ENCODE results near the gene SH3BP1.
"Not testable (repeated sequence)": the region's sequence is repeated elsewhere in the genome, so short reads cannot be mapped to it uniquely, and the experiment has no call there.

SH3BP1 gene

DNA sequence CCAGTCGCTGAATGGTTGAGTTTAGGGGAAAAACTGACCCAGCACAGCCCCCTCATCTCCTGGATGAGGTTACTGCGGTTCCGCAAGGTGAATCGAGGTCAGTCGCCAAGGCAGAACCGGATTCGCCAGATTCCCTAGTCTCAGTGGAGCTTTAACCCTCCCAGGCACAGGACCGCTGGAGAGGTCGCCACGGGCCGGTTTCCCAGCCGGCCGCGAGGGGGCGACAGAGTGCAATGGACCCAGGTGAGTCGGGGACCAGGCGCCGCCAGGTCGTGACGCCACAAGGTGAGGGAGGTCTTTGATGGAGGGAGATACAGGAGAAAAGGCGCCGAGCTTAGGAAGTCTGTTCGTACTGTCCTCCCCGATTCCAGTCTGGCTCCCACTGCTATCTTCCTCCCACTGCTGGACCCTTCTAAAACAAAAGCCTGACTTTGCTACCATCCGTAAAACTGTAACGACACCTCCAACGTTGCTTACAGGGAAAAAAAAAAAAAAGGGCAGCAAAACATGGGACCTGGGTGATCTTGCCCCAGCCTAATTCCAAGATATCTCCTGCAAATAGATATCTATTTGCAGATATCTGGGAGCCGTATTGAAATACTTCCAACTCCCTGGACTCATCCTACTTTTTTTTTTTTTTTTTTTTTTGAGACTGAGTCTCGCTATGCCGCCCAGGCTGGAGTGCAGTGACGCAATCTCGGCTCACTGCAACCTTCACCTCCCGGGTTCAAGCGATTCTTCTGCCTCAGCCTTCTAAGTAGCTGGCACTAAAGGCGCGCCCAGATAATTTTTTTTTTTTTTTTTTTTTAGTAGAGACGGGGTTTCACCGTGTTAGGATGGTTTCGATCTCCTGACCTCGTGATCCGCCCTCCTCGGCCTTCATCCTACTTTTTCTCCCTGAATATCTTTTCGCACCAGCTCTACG lies 32.2 kb upstream of the SH3BP1 start:
- DNase-seq (ENCODE audit: insufficient read length) (peak; percentile 79), FAIRE-seq (peak; percentile 91)
- no peak for TF ChIP-seq POLR2A (IDR thresholded peaks at IDR 0.05; ENCODE audit: low read depth, low read length)
- no peak for TF ChIP-seq POLR2AphosphoS5 (IDR thresholded peaks at IDR 0.05; ENCODE audit: low read depth, low read length)
- no peak for TF ChIP-seq TAF1 (IDR thresholded peaks at IDR 0.05; ENCODE audit: borderline replicate concordance, low read depth, low read length)

DNA sequence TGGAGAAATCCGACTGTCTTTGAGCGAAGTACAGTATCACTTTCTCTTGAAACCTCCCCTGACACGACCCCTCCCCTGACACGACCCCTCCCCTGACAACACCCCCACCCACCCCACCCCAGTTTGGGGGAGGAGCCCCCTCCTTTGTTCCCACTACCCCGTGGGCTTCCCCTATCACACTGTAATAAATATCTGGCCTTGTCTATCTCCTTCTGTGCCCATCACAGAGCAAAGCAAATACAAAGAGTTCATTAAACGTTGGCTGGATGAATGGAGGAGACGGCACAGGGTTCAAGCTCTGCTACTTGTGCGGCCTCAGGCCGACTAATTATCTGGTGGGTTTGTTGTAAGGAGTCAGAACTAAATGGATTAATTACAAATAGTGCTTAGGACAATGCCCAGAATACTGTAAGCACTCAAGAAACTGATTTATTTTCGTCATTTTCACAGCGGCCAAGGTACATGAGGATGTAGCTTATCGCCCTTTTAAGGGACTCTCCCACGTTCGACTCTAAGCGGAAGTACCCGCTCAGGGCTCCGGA lies 31.5 kb upstream of the SH3BP1 start:
- TF ChIP-seq POLR2AphosphoS5 (IDR thresholded peaks at IDR 0.05; ENCODE audit: low read depth, low read length) (no peak), POLR2A (IDR thresholded peaks at IDR 0.05; ENCODE audit: low read depth, low read length) (no peak), TAF1 (IDR thresholded peaks at IDR 0.05; ENCODE audit: borderline replicate concordance, low read depth, low read length) (no peak)
- FAIRE-seq (no peak), DNase-seq (ENCODE audit: insufficient read length) (no peak)

DNA sequence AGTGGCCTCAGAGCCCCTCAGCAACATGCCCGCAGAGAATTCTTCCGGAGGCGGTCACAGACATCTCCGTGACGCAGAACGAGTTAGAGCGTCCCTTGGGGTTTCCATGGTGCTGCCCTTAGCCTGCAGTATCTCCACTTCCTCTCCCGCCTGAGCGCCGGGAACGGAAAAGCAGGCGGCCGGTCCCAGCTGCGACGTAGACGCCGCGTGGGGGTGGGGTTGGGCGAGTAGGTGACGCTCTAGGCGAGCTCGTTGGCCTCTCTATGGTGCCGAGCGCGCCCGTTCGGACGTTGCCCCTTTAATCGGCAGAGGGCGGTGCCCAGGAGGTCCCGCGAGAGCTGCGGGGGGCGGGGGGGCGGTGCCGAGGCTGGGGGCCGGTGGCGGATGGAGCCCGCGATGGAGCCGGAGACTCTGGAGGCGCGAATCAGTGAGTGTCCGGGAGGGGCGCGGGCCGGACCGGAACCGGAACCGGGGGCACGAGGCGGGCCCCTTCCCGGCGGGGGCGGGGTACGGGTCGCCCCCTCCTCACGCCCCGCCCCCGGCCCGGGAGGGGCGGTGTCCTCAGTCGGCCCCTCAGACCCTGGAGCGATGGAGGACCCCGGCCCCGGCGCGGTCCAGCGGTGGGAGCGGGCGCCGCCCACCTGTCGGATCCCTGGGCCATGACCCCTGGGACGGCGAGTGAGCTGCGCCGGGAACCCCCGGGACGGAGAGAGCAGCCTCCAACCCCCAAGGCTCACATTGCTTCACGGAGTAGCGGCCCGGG lies 30.8 kb upstream of the SH3BP1 start, which contains the start of gene GGA1:
TSS of gene GGA1 (plus strand) at position 358 of the 763 bp plus-strand sequence. CDS start at position 385, 27 bp downstream.
- TF ChIP-seq POLR2AphosphoS5 (IDR thresholded peaks at IDR 0.05; ENCODE audit: low read depth, low read length) (no peak), POLR2A (IDR thresholded peaks at IDR 0.05; ENCODE audit: low read depth, low read length) (peak; percentile 45; the same call in 1 of the 2 replicates)
- DNase-seq (ENCODE audit: insufficient read length), result peak; percentile 93
- peak; percentile 96 for FAIRE-seq

DNA sequence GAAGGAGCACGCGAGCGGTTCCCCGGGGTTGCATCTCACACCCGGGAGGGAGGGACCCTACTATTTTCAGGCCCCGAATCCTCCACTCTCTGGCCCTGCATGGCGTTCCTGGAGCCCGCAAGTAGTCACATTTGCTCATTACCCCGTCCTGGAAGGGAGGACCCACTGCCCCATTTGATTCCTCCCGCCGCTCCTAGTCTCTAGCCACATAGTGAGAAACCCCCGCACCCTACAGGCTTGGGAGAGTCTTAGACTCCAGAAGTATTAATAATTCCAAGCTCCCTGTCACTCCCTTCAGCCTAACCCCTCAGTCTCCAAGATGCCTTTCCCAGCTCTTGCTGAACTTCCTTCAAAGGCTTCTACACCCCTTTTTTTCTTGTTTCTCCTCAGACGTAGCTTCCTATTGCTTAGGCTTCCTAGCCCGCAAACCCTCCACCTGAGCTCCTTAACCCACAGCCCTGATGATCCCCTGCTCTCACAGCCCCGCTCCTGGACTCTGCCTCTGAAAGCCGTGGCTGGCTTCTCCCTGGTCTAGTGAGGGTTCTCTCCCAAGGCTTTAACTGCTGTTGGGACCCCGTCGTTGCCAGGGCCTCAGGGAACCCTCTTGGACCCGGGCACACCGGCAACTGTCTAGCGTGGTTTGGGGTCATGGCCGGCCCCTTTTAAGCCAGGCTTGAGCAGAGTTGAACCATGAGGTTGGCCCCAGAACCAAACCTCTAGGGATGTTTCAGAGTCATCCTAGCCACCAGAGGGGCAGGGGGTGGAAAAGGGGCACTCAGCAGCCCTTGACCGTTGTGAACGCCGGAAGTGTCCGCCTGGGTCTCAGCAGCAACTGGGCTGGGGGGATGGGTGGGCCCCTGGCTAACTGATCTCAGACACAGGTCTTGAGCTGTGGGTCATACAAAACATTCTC lies 30.0 kb upstream of the SH3BP1 start:
- DNase-seq (ENCODE audit: insufficient read length), result no peak
- FAIRE-seq, result peak; percentile 14
- TF ChIP-seq POLR2A (IDR thresholded peaks at IDR 0.05; ENCODE audit: low read depth, low read length), result no peak; the same call in 1 of the 2 replicates
- TF ChIP-seq TAF1 (IDR thresholded peaks at IDR 0.05; ENCODE audit: borderline replicate concordance, low read depth, low read length), result peak; percentile 98
- TF ChIP-seq POLR2AphosphoS5 (IDR thresholded peaks at IDR 0.05; ENCODE audit: low read depth, low read length), result peak; percentile 49; the same call in 1 of the 2 replicates

GRCh38 chr22:37610153-37610475 lies 29.4 kb upstream of the SH3BP1 start:
- not testable (repeated sequence) for DNase-seq (ENCODE audit: insufficient read length)
- FAIRE-seq, result peak; percentile 46

GRCh38 chr22:37610480-37611129 lies 28.9 kb upstream of the SH3BP1 start:
- DNase-seq (ENCODE audit: insufficient read length), result no peak

DNA sequence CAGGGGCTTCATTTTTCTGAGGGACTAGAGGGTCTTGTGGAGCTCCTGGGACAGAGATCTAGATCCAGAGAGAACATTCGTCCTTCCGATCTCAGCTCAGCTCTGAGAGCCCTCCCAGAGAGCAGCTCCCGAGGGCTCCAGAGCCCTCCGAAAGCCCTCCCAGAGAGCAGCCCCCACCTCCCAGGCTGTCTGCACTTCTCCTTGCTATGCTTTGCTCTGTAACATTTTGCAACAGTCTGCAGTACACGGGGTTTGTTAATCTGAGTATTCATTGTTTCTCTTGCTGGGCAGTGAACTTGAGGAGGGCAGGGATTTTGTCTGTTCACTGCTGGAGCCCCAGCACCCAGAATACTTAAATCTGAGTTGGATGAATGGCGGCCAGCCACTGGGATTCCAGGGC lies 28.3 kb upstream of the SH3BP1 start:
- no peak for FAIRE-seq
- TF ChIP-seq TAF1 (IDR thresholded peaks at IDR 0.05; ENCODE audit: borderline replicate concordance, low read depth, low read length), result no peak
- no peak for TF ChIP-seq POLR2A (IDR thresholded peaks at IDR 0.05; ENCODE audit: low read depth, low read length)
- no peak for TF ChIP-seq POLR2AphosphoS5 (IDR thresholded peaks at IDR 0.05; ENCODE audit: low read depth, low read length)
- DNase-seq (ENCODE audit: insufficient read length), result no peak

More at GRCh38 chr22:37610480-37611129, 28.9 kb upstream of the SH3BP1 start:
- no peak for TF ChIP-seq POLR2A (IDR thresholded peaks at IDR 0.05; ENCODE audit: low read depth, low read length)
- TF ChIP-seq TAF1 (IDR thresholded peaks at IDR 0.05; ENCODE audit: borderline replicate concordance, low read depth, low read length), result no peak
- TF ChIP-seq POLR2AphosphoS5 (IDR thresholded peaks at IDR 0.05; ENCODE audit: low read depth, low read length), result no peak
- no peak for FAIRE-seq

DNA sequence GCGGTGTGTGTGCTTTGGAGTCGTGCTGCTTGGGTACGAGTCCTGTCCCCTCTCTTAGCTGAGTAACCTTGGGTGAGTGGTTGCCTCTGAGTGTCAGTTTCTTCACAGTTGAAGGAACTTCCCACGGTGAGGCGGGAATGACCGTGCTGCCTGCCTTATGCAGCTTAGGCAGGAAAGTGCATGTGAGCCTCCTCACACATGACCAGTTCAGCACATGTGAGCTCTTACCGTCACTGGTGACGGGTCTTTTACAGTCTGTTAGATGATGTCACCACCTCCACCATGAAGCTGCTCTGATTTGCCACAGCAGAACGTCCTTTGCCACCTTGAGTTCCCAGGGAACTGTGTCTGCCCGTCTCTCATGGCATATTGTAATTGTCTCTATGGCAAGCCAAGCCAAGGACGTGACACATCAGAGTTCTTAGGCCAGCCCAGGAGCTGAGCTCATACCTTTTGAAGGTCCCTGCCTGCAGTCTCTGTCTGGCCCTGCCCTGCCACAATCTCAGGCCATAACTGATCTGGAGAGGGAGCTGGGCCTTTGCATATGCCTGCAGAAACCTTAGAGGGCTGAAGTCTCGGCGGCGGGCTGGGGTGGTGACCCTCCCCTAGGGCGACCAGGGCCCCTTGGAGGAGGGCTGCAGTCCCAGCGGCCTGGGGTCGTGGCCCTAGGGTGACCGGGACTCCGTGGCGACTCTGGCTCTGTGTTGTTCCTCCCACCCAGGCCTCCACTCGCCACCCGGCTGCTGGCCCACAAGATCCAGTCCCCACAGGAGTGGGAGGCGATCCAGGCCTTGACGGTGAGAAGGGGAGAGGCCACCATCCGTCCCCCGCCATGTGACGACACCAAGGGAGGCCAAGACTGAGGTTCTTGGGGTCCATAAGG lies 23.0 kb upstream of the SH3BP1 start:
- FAIRE-seq (no peak), DNase-seq (ENCODE audit: insufficient read length) (no peak)
- TF ChIP-seq POLR2AphosphoS5 (IDR thresholded peaks at IDR 0.05; ENCODE audit: low read depth, low read length) (no peak), POLR2A (IDR thresholded peaks at IDR 0.05; ENCODE audit: low read depth, low read length) (no peak), TAF1 (IDR thresholded peaks at IDR 0.05; ENCODE audit: borderline replicate concordance, low read depth, low read length) (no peak)

DNA sequence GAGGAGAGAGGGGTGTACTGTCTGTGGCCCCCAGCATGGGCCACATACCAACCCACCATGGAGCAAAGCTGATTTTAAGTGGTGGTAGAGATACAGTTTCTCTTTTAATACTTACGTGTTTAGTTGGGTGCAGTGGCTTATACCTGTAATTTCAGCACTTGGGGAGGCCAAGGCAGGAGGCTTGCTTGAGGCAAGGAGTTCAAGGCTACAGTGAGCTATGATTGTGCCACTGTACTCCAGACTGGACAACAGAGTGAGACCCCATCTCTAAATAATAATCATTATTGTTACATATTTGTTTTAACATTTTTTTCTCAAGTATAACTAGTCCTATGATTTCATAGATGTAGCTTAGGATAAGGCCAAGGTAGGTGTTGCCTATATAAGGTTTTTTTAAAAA lies 22.0 kb upstream of the SH3BP1 start:
- DNase-seq (ENCODE audit: insufficient read length), result no peak
- TF ChIP-seq POLR2AphosphoS5 (IDR thresholded peaks at IDR 0.05; ENCODE audit: low read depth, low read length) (no peak), POLR2A (IDR thresholded peaks at IDR 0.05; ENCODE audit: low read depth, low read length) (no peak), TAF1 (IDR thresholded peaks at IDR 0.05; ENCODE audit: borderline replicate concordance, low read depth, low read length) (no peak)

More for the DNA sequence above, 22.0 kb upstream of the SH3BP1 start:
- no peak for FAIRE-seq

Data from GM12892 (cell line).